ENCODE results near the gene HSPBAP1.
"Not testable (repeated sequence)": the region's sequence is repeated elsewhere in the genome, so short reads cannot be mapped to it uniquely, and the experiment has no call there.

HSPBAP1 gene

GRCh38 chr3:122732682-122733525 lies 60.7 kb downstream of the HSPBAP1 start:
- DNase-seq, result not testable (repeated sequence)

GRCh38 chr3:122730240-122730639 lies 63.4 kb downstream of the HSPBAP1 start:
- peak; percentile 55 for DNase-seq

GRCh38 chr3:122728756-122729514 lies 64.7 kb downstream of the HSPBAP1 start:
- no peak for DNase-seq

- no peak for DNase-seq
Measured at GRCh38 chr3:122728186-122728585, 65.4 kb downstream of the HSPBAP1 start.

- no peak for DNase-seq
Measured at GRCh38 chr3:122727766-122728165, 65.9 kb downstream of the HSPBAP1 start.

GRCh38 chr3:122727294-122727693 lies 66.3 kb downstream of the HSPBAP1 start:
- no peak for DNase-seq

- DNase-seq, result no peak
Measured at GRCh38 chr3:122725106-122725505, 68.5 kb downstream of the HSPBAP1 start.

GRCh38 chr3:122719273-122719921 lies 74.2 kb downstream of the HSPBAP1 start:
- no peak for DNase-seq

- no peak for DNase-seq
Measured at GRCh38 chr3:122716667-122717066, 77.0 kb downstream of the HSPBAP1 start.

GRCh38 chr3:122714273-122714672 lies 79.4 kb downstream of the HSPBAP1 start:
- no peak for DNase-seq

- not testable (repeated sequence) for DNase-seq
Measured at GRCh38 chr3:122710616-122711251, 82.9 kb downstream of the HSPBAP1 start.

GRCh38 chr3:122705379-122705778 lies 88.3 kb downstream of the HSPBAP1 start:
- DNase-seq, result no peak

GRCh38 chr3:122700193-122700592 lies 93.4 kb downstream of the HSPBAP1 start:
- DNase-seq, result no peak

- no peak for DNase-seq
Measured at GRCh38 chr3:122697952-122698620, 95.5 kb downstream of the HSPBAP1 start.

GRCh38 chr3:122695927-122696561 lies 97.6 kb downstream of the HSPBAP1 start:
- no peak for DNase-seq

- no peak for DNase-seq
Measured at GRCh38 chr3:122694966-122695365, 98.7 kb downstream of the HSPBAP1 start.

GRCh38 chr3:122692674-122693073 lies 101.0 kb downstream of the HSPBAP1 start:
- DNase-seq, result no peak

GRCh38 chr3:122691195-122691594 lies 102.4 kb downstream of the HSPBAP1 start:
- DNase-seq, result no peak

GRCh38 chr3:122690096-122690495 lies 103.5 kb downstream of the HSPBAP1 start:
- DNase-seq, result no peak
